Measurements from ENCODE around the gene FMR1NB.

Gene FMR1NB

DNA sequence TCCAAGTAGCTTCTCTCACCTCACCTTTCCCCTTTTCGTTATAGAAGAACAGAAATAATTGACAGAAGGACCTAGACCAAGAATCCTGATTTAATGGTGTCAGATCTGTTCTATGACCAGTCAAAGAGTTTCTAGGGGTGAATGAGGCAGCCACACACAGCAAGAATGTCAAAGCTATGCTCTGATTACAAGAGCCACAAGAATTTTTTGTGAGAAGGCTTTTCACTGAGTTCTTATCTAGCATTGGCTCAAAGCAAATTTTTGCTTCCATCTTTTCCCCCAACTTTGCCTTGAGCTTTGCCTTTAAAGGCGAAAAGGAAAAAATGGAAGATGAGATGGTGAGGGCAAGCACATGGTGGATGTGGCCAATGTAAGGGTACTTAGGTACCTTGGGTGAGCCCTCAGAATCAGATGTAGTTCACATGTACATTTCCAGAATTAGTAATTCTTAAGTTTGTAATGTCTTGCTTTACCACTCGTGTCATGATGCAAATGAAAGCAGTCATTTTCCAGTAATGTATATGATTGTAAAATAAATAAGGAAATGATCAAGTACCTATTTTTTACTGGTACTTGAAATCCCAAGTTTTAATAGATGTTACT, 45.9 kb upstream of the FMR1NB start (continued):
- TF ChIP-seq, protein P1, sequence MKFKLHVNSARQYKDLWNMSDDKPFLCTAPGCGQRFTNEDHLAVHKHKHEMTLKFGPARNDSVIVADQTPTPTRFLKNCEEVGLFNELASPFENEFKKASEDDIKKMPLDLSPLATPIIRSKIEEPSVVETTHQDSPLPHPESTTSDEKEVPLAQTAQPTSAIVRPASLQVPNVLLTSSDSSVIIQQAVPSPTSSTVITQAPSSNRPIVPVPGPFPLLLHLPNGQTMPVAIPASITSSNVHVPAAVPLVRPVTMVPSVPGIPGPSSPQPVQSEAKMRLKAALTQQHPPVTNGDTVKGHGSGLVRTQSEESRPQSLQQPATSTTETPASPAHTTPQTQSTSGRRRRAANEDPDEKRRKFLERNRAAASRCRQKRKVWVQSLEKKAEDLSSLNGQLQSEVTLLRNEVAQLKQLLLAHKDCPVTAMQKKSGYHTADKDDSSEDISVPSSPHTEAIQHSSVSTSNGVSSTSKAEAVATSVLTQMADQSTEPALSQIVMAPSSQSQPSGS (tag by site-specific recombination; IDR thresholded peaks at IDR 0.05; ENCODE audit: low read depth), result no peak

DNA sequence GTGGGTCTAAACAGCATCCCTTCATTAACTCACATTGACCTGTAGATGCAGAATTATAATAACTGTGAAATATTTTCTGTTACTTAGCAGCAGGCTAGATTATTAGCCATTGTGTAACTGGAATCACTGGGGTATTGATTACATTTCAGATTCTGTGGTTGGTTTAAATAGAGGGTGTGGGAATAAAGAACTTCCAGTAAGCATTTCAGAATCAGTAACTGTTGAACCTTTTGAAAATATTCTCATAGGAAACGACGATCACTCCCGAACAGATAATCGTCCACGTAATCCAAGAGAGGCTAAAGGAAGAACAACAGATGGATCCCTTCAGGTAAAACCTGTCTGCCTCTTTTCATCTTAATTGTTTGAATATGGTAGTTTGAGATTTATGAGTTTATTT, 35.9 kb upstream of the FMR1NB start:
- H3K4me1 ChIP-seq (ENCODE audit: control insufficient read depth, insufficient read depth, low read length), result no peaks in the 10 kb centered on the region
- peaks cover 67 to 80% of the 10 kb centered on the region in 2 experiments for H3K36me3 ChIP-seq (ENCODE audit: control insufficient read depth in 2 of 2, insufficient read depth in 1 of 2, low read length in 2 of 2)
- no peak overlapping the region for H3K27ac ChIP-seq (ENCODE audit: extremely low read depth, low read depth, low read length)
- ChIA-PET CTCF (no interaction called here), POLR2A (no interaction called here)
- TF ChIP-seq ZNF223 (tag by site-specific recombination; IDR thresholded peaks at IDR 0.05), result no peak
- TF ChIP-seq, protein P2, sequence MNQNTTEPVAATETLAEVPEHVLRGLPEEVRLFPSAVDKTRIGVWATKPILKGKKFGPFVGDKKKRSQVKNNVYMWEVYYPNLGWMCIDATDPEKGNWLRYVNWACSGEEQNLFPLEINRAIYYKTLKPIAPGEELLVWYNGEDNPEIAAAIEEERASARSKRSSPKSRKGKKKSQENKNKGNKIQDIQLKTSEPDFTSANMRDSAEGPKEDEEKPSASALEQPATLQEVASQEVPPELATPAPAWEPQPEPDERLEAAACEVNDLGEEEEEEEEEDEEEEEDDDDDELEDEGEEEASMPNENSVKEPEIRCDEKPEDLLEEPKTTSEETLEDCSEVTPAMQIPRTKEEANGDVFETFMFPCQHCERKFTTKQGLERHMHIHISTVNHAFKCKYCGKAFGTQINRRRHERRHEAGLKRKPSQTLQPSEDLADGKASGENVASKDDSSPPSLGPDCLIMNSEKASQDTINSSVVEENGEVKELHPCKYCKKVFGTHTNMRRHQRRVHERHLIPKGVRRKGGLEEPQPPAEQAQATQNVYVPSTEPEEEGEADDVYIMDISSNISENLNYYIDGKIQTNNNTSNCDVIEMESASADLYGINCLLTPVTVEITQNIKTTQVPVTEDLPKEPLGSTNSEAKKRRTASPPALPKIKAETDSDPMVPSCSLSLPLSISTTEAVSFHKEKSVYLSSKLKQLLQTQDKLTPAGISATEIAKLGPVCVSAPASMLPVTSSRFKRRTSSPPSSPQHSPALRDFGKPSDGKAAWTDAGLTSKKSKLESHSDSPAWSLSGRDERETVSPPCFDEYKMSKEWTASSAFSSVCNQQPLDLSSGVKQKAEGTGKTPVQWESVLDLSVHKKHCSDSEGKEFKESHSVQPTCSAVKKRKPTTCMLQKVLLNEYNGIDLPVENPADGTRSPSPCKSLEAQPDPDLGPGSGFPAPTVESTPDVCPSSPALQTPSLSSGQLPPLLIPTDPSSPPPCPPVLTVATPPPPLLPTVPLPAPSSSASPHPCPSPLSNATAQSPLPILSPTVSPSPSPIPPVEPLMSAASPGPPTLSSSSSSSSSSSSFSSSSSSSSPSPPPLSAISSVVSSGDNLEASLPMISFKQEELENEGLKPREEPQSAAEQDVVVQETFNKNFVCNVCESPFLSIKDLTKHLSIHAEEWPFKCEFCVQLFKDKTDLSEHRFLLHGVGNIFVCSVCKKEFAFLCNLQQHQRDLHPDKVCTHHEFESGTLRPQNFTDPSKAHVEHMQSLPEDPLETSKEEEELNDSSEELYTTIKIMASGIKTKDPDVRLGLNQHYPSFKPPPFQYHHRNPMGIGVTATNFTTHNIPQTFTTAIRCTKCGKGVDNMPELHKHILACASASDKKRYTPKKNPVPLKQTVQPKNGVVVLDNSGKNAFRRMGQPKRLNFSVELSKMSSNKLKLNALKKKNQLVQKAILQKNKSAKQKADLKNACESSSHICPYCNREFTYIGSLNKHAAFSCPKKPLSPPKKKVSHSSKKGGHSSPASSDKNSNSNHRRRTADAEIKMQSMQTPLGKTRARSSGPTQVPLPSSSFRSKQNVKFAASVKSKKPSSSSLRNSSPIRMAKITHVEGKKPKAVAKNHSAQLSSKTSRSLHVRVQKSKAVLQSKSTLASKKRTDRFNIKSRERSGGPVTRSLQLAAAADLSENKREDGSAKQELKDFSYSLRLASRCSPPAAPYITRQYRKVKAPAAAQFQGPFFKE (tag by site-specific recombination; IDR thresholded peaks at IDR 0.05; ENCODE audit: borderline replicate concordance), result no peak
- no peak for TF ChIP-seq GLI2 (tag by site-specific recombination; IDR thresholded peaks at IDR 0.05; ENCODE audit: borderline replicate concordance, low read depth)
- TF ChIP-seq, protein P3, sequence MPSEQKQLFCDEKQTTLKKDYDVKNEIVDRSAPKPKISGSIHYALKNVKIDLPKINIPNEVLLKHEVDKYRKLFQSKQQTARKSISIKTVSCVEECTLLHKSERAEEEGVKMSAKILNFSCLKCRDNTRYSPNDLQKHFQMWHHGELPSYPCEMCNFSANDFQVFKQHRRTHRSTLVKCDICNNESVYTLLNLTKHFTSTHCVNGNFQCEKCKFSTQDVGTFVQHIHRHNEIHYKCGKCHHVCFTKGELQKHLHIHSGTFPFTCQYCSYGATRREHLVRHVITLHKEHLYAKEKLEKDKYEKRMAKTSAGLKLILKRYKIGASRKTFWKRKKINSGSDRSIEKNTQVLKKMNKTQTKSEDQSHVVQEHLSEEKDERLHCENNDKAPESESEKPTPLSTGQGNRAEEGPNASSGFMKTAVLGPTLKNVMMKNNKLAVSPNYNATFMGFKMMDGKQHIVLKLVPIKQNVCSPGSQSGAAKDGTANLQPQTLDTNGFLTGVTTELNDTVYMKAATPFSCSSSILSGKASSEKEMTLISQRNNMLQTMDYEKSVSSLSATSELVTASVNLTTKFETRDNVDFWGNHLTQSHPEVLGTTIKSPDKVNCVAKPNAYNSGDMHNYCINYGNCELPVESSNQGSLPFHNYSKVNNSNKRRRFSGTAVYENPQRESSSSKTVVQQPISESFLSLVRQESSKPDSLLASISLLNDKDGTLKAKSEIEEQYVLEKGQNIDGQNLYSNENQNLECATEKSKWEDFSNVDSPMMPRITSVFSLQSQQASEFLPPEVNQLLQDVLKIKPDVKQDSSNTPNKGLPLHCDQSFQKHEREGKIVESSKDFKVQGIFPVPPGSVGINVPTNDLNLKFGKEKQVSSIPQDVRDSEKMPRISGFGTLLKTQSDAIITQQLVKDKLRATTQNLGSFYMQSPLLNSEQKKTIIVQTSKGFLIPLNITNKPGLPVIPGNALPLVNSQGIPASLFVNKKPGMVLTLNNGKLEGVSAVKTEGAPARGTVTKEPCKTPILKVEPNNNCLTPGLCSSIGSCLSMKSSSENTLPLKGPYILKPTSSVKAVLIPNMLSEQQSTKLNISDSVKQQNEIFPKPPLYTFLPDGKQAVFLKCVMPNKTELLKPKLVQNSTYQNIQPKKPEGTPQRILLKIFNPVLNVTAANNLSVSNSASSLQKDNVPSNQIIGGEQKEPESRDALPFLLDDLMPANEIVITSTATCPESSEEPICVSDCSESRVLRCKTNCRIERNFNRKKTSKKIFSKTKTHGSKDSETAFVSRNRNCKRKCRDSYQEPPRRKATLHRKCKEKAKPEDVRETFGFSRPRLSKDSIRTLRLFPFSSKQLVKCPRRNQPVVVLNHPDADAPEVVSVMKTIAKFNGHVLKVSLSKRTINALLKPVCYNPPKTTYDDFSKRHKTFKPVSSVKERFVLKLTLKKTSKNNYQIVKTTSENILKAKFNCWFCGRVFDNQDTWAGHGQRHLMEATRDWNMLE (tag by site-specific recombination; conservative IDR thresholded peaks at IDR 0.05; ENCODE audit: low read depth), result no peak
- no peak for TF ChIP-seq ZNF530 (tag by site-specific recombination; IDR thresholded peaks at IDR 0.05; ENCODE audit: low read depth)
- TF ChIP-seq GLIS1 (tag by site-specific recombination; IDR thresholded peaks at IDR 0.05), result no peak
- TF ChIP-seq MEIS1 (CRISPR knock-in tag; IDR thresholded peaks at IDR 0.05; ENCODE audit: borderline replicate concordance), result no peak
- TF ChIP-seq ZNF555 (tag by site-specific recombination; conservative IDR thresholded peaks at IDR 0.05), result no peak
- no peak for TF ChIP-seq ZNF600 (tag by site-specific recombination; IDR thresholded peaks at IDR 0.05)
- TF ChIP-seq YY2 (tag by site-specific recombination; IDR thresholded peaks at IDR 0.05), result no peak
- no peak for TF ChIP-seq ZNF302 (tag by site-specific recombination; IDR thresholded peaks at IDR 0.05; ENCODE audit: low read depth)
- TF ChIP-seq ZNF202 (tag by site-specific recombination; IDR thresholded peaks at IDR 0.05; ENCODE audit: borderline replicate concordance), result no peak
- TF ChIP-seq, protein P4, sequence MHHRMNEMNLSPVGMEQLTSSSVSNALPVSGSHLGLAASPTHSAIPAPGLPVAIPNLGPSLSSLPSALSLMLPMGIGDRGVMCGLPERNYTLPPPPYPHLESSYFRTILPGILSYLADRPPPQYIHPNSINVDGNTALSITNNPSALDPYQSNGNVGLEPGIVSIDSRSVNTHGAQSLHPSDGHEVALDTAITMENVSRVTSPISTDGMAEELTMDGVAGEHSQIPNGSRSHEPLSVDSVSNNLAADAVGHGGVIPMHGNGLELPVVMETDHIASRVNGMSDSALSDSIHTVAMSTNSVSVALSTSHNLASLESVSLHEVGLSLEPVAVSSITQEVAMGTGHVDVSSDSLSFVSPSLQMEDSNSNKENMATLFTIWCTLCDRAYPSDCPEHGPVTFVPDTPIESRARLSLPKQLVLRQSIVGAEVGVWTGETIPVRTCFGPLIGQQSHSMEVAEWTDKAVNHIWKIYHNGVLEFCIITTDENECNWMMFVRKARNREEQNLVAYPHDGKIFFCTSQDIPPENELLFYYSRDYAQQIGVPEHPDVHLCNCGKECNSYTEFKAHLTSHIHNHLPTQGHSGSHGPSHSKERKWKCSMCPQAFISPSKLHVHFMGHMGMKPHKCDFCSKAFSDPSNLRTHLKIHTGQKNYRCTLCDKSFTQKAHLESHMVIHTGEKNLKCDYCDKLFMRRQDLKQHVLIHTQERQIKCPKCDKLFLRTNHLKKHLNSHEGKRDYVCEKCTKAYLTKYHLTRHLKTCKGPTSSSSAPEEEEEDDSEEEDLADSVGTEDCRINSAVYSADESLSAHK (tag by site-specific recombination; IDR thresholded peaks at IDR 0.05), result no peak
- TF ChIP-seq, protein P5, sequence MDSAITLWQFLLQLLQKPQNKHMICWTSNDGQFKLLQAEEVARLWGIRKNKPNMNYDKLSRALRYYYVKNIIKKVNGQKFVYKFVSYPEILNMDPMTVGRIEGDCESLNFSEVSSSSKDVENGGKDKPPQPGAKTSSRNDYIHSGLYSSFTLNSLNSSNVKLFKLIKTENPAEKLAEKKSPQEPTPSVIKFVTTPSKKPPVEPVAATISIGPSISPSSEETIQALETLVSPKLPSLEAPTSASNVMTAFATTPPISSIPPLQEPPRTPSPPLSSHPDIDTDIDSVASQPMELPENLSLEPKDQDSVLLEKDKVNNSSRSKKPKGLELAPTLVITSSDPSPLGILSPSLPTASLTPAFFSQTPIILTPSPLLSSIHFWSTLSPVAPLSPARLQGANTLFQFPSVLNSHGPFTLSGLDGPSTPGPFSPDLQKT (IDR thresholded peaks at IDR 0.05; ENCODE audit: borderline replicate concordance, low read depth, low read length), result no peak
- no peak for TF ChIP-seq SP2 (tag by site-specific recombination; IDR thresholded peaks at IDR 0.05)
- H3K9me3 ChIP-seq (ENCODE audit: control insufficient read depth, insufficient read depth, low read depth, low read length), result no peaks in the 10 kb centered on the region
- H3K4me3 ChIP-seq (ENCODE audit: low read depth, low read length), result no peak overlapping the region
